HCT116 (cell line): ENCODE results near the gene ACTN4. TPM values are rescaled to one million over a fixed set of nuclear protein-coding genes. Genes with fewer than 3 reads are reported as not detected.

Experiments used
- ATAC-seq: fragments of 200-7000 bp; cut with Tn5 transposase; 2 replicates; pipeline ENCODE4 v1.9.1; 2020; ENCODE audit warnings: mild to moderate bottlenecking, moderate library complexity
- BruUV-seq: library from RNA; stranded (reverse); fragments of 400-500 nt; replicated peaks from 2 replicates; lab custom pipeline; 2021; lab: Mats Ljungman, UMichigan
- CTCF ChIA-PET: fragments of 300-600 bp; sonication (Branson Sonifier 250); formaldehyde crosslinking; loops from one replicate; lab custom pipeline; 2021; ENCODE audit warnings: antibody characterized with exemption; lab: Charles Lee
- POLR2A ChIA-PET: fragments of 300-600, 350-600 bp; sonication (Branson Sonifier 250); formaldehyde crosslinking; loops from one replicate; lab custom pipeline; 2021; ENCODE audit warnings: antibody characterized with exemption; lab: Charles Lee
- RAD21 ChIA-PET, 2 experiments: fragments of 300-600 bp; sonication (Branson Sonifier 250); formaldehyde crosslinking; loops; one replicate each; lab custom pipeline; 2023; ENCODE audit warnings: low total read pairs in 2 of 2; ENCODE audit not compliant: uncharacterized antibody in 2 of 2, unreplicated experiment in 2 of 2, low non-redundant PET in 1 of 2; lab: Charles Lee
- DNase-seq: peaks from one replicate; pipeline ENCODE4 v3.0.0-alpha.2; 2010; ENCODE audit warnings: low read depth, low spot score
- H2AFZ ChIP-seq: fragments of 200-600 bp; shearing (Covaris generic), sonication (generic); 2 replicates; pipeline ENCODE4 v1.6.1; 2017; ENCODE audit warnings: low read depth, mixed run types, mixed read lengths, antibody characterized with exemption, low read length; ENCODE audit not compliant: poor library complexity, severe bottlenecking
- H3K27ac ChIP-seq: 2 replicates; pipeline ENCODE4 v1.5.1; 2012; ENCODE audit warnings: low read depth, low read length
- H3K27me3 ChIP-seq: fragments of 200-600 bp; sonication (generic); 2 replicates; pipeline ENCODE4 v1.6.1; 2016; ENCODE audit warnings: mixed run types, low read length, mixed read lengths; ENCODE audit not compliant: insufficient read depth
- H3K36me3 ChIP-seq, 2 experiments: fragments of 200-500 bp in 1 of 2; fragments of 200-600 bp in 1 of 2; sonication (Bioruptor generic) in 1 of 2; sonication (generic) in 1 of 2; 2 replicates each; pipeline versions ENCODE4 v1.5.1 to v1.6.1; 2014 to 2016; ENCODE audit warnings: low read length in 2 of 2, inconsistent platforms in 1 of 2, mixed read lengths in 1 of 2, mixed run types in 1 of 2; ENCODE audit not compliant: insufficient read depth in 2 of 2, control insufficient read depth in 1 of 2
- H3K4me1 ChIP-seq, 2 experiments: fragments of 200-600 bp in 1 of 2; sonication (generic) in 1 of 2; 2 replicates each; pipeline versions ENCODE4 v1.5.1 to v1.6.1; 2012 to 2017; ENCODE audit warnings: low read length in 2 of 2, inconsistent platforms in 1 of 2, mild to moderate bottlenecking in 1 of 2, mixed read lengths in 1 of 2, mixed run types in 1 of 2, moderate library complexity in 1 of 2; ENCODE audit not compliant: insufficient read depth in 2 of 2, control insufficient read depth in 1 of 2
- H3K4me2 ChIP-seq: fragments of 200-600 bp; sonication (generic); 2 replicates; pipeline ENCODE4 v1.6.1; 2017; ENCODE audit warnings: mixed run types, low read length, mixed read lengths
- H3K4me3 ChIP-seq, 2 experiments: fragments of 200-600 bp in 1 of 2; sonication (generic) in 1 of 2; replicated peaks in 1 of 2; 2 replicates each; pipeline ENCODE4 v1.5.1; 2011 to 2016; ENCODE audit warnings: low read length in 2 of 2, control low read depth in 1 of 2, low read depth in 1 of 2, mild to moderate bottlenecking in 1 of 2, mixed read lengths in 1 of 2, mixed run types in 1 of 2
- H3K79me2 ChIP-seq: fragments of 200-600 bp; sonication (generic); 2 replicates; pipeline ENCODE4 v1.6.1; 2017; ENCODE audit warnings: mild to moderate bottlenecking, mixed run types, low read length, moderate library complexity, mixed read lengths; ENCODE audit not compliant: insufficient read depth
- H3K9ac ChIP-seq: fragments of 200-600 bp; sonication (generic); 2 replicates; pipeline ENCODE4 v1.6.1; 2016; ENCODE audit warnings: low read length, mixed read lengths
- H3K9me2 ChIP-seq: fragments of 200-600 bp; sonication (generic), shearing (Covaris generic); 2 replicates; pipeline ENCODE4 v1.6.1; 2017; ENCODE audit warnings: mixed run types, mild to moderate bottlenecking, moderate library complexity; ENCODE audit not compliant: insufficient read depth
- H3K9me3 ChIP-seq, 2 experiments: fragments of 200-500 bp in 1 of 2; fragments of 200-600 bp in 1 of 2; sonication (Bioruptor generic) in 1 of 2; sonication (generic) in 1 of 2; 2 replicates each; pipeline ENCODE4 v1.6.1; 2014 to 2017; ENCODE audit warnings: low read length in 2 of 2, mixed read lengths in 2 of 2, inconsistent platforms in 1 of 2, low read depth in 1 of 2, mild to moderate bottlenecking in 1 of 2, mixed run types in 1 of 2, moderate library complexity in 1 of 2; ENCODE audit not compliant: control insufficient read depth in 1 of 2, insufficient read depth in 1 of 2
- H4K20me1 ChIP-seq: fragments of 200-600 bp; sonication (generic), shearing (Covaris generic); 2 replicates; pipeline ENCODE4 v1.6.1; 2017; ENCODE audit warnings: mixed run types, mild to moderate bottlenecking, moderate library complexity; ENCODE audit not compliant: insufficient read depth
- ELF1 ChIP-seq: IDR thresholded peaks from 2 replicates; pipeline ENCODE4 v1.6.1; 2012; ENCODE audit warnings: low read depth, borderline replicate concordance
- FOSL1 ChIP-seq: IDR thresholded peaks from 2 replicates; pipeline ENCODE4 v1.6.1; 2012; ENCODE audit warnings: low read depth
- RAD21 ChIP-seq: IDR thresholded peaks from 2 replicates; pipeline ENCODE4 v1.6.1; 2012; ENCODE audit warnings: low read depth, mild to moderate bottlenecking
- TCF7L2 ChIP-seq: IDR thresholded peaks from 2 replicates; pipeline ENCODE4 v1.7.0; 2011; ENCODE audit warnings: borderline replicate concordance, inconsistent platforms; ENCODE audit not compliant: insufficient read depth, insufficient read length; ENCODE audit errors: extremely low read depth
- ZFX ChIP-seq: fragments of 450-650 bp; IDR thresholded peaks from 2 replicates; pipeline ENCODE4 v1.6.1; 2017
- intact Hi-C: fragments of 100-400 bp; cut with micrococcal nuclease; formaldehyde crosslinking; loops from 2 replicates; pipeline ENCODE4 v1.10.0; 2022
- total RNA-seq: library from RNA; stranded (reverse); gene quantifications from one replicate; pipeline ENCODE4 v1.2.1, GENCODE V29; 2021; ENCODE audit not compliant: unreplicated experiment

Gene ACTN4
- total RNA-seq, 1 experiment from 2014 or later = 651 TPM

DNA sequence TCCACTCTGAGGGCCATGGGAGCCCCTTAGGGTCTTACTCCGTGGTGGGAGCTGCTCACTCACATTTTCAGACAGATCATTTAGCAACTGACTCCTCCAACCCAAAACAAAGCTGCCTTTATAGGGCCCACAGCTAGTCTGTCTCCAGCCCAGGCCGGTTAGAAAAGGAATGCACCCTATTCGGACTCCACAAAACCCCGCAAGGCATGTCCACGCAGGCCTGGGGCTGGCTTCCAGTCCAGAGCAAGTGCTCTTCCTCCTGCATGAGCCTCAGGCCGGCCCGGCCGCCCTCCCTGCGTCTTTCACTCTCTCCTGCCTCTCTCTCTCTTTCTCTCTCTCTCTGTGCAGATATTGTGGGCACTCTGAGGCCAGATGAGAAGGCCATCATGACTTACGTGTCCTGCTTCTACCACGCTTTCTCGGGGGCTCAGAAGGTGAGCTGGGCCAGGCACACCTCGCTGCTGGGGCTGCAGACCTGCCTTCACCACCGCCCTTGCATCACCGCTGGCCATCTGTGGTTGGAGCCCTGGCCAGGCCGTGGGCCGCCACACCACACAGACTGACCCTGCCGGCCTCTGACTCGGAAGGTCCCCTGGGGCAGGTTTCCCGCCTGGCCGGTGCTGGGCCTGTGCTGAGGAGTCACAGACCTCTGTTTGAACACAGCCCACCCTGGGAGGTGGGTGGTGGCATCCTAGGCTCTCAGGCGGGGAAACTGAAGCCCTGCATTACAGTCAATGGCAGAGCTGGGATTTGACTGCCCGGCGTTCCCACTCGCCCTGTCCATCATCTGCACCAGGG is 63.7 kb downstream of the ACTN4 start:
- no TSS peak for BruUV-seq
- no peak for ATAC-seq
- Histone ChIP-seq H3K4me1 (no peaks in the 10 kb centered on the region), H2AFZ (no peak overlapping the region), H3K4me3 (no peak overlapping the region), H3K4me2 (no peak overlapping the region), H3K9me2 (no peaks in the 10 kb centered on the region), H3K27me3 (no peaks in the 10 kb centered on the region), H3K79me2 (peaks cover 39% of the 10 kb centered on the region; the same call in 1 of the 2 replicates), H3K36me3 (peaks cover 54 to 80% of the 10 kb centered on the region in 2 experiments), H3K9me3 (no peaks in the 10 kb centered on the region), H3K27ac (peak overlapping the region; percentile 21; the same call in 1 of the 2 replicates), H3K9ac (no peak overlapping the region), H4K20me1 (no peaks in the 10 kb centered on the region)
- intact Hi-C loops = no loop called here
- no peak for TF ChIP-seq RAD21
- no peak for TF ChIP-seq ELF1
- TF ChIP-seq ZFX = 0 out of 2 replicates have a peak, but pooled peaks have one; percentile 12
- no peak for TF ChIP-seq TCF7L2
- ChIA-PET POLR2A (no interaction called here), CTCF (no interaction called here), RAD21 (no interaction called here)
- DNase-seq = no peak

DNA sequence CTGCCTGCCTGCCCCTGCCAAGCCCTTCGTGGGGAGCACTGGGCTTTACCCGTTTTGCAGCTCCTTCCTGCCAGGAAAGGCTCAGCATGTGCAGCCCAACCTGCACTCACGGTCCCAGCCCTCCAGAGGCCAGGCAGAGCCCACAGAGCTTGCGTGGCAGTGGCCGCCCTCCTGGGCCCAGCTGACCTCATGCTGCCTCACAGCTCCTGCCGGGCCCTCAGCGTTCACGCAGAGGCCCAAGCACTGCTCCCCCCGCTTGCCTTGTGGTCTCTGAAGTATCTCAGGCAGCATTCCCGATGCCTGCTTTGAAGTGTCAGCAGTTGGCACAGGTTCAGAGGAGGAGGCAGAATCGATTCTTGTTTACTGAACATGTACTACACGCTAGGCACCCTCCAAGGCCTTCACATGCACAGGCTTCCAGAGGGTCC is 64.3 kb downstream of the ACTN4 start:
- intact Hi-C loops = no loop called here
- ATAC-seq (peak; percentile 21; the same call in 1 of the 2 replicates), DNase-seq (no peak)
- RAD21 ChIA-PET = no interaction called here
- Histone ChIP-seq H3K27me3 (no peaks in the 10 kb centered on the region), H2AFZ (no peak overlapping the region), H3K9me2 (no peaks in the 10 kb centered on the region), H3K9ac (no peak overlapping the region), H3K4me1 (no peaks in the 10 kb centered on the region), H3K27ac (peak overlapping the region; percentile 21; the same call in 1 of the 2 replicates), H3K9me3 (no peaks in the 10 kb centered on the region), H3K4me2 (no peak overlapping the region), H3K36me3 (peaks cover 48 to 76% of the 10 kb centered on the region in 2 experiments), H3K79me2 (peaks cover 33% of the 10 kb centered on the region; the same call in 1 of the 2 replicates), H4K20me1 (no peaks in the 10 kb centered on the region), H3K4me3 (no peak overlapping the region)
- POLR2A ChIA-PET = no interaction called here
- BruUV-seq = no TSS peak
- TF ChIP-seq TCF7L2 = peak; percentile 87
- no peak for TF ChIP-seq FOSL1
- CTCF ChIA-PET = no interaction called here
